Measurements from ENCODE around the gene ALDH3B1.

DNA sequence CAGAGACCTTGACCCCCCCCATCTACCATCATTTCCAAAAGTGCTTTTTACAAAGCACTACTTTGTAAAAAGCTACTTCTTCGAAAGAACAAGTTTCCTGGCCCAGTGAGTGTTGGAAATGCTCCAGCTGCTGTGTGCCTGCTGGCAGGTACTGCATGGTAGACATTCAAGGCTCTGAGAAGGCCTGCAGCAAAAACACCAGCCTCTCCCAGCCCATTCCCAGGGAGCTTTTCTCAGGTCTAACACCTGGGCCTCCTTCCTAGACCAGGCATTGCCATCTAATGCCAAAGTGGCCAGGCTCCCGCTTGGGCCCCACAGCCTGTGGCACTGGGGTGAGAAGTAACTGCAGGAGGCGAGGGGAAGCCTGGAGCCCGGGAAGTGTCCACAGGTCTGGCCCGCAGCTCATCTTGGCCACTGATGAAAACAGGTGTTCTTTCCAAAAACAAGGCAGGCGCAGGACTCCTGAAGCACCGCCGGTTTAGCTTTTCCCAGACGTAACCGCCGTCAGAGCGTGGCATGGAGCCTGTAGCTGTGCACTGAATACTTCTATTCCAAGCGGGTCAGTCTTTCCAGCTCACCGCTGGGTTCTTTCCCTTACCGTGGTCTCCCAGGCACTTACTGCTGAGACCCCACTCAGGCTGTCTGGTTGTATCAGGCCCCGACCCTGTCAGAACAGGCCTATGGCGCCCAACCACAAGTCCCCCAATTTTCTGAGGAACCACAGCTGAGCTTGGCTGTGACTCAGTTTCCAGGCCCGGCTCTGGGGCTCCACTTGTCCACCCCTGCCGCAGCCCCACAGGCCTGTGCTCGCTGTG is 27.5 kb downstream of the ALDH3B1 start:
- TF ChIP-seq, protein P1, sequence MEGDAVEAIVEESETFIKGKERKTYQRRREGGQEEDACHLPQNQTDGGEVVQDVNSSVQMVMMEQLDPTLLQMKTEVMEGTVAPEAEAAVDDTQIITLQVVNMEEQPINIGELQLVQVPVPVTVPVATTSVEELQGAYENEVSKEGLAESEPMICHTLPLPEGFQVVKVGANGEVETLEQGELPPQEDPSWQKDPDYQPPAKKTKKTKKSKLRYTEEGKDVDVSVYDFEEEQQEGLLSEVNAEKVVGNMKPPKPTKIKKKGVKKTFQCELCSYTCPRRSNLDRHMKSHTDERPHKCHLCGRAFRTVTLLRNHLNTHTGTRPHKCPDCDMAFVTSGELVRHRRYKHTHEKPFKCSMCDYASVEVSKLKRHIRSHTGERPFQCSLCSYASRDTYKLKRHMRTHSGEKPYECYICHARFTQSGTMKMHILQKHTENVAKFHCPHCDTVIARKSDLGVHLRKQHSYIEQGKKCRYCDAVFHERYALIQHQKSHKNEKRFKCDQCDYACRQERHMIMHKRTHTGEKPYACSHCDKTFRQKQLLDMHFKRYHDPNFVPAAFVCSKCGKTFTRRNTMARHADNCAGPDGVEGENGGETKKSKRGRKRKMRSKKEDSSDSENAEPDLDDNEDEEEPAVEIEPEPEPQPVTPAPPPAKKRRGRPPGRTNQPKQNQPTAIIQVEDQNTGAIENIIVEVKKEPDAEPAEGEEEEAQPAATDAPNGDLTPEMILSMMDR (IDR thresholded peaks at IDR 0.05) = no peak
- no peak; the same call in none of the 2 replicates for TF ChIP-seq POLR2AphosphoS5 (IDR thresholded peaks at IDR 0.05; ENCODE audit: low read depth, low read length)

Data from Panc1 (cell line).